A549 treated with ZK216348 at 1 μM for 4 hours (cell line): ENCODE data around the gene MNDA. TPM values are rescaled to one million over a fixed set of nuclear protein-coding genes. Genes with fewer than 3 reads are reported as not detected.

Source experiments
- total RNA-seq: library from RNA; stranded (reverse); fragments of 200-300 nt; extraction: Qiagen RNA extraction; gene quantifications from 5 replicates; pipeline ENCODE4 v1.2.3, GENCODE V29; 2022; ENCODE audit warnings: low read depth

Gene MNDA
- not detected in 5 replicates for total RNA-seq

DNA sequence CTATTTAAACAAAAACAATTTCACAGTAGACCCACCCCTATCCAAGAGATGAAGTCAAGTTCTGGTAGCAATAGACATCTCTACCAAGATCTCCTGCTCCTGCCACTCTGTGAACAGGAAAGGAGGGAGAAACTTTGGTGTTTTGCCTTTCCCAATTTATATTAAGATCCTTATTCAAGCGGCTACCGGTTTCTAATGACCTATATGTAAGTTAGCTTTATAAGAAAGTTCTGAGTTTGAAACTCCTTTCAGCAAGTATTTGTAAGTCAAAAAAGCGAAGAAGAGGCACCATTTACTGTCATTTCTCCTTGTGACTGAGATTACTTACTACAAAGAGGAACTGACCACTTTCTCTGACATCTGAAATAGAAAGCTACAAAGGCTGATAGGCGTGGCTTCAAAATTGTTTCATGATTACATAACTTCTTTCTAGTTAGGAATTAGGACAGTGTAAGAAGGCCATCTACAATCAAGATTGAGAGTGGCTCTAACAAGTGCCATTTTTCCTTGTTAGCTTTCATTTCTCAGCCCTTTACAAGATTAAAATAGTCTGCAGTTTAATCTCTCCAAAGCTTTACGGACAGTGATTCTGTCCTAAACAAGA lies at the start of gene MNDA:
Gene MNDA, plus strand, starts transcription at position 448 of the 604 bp plus-strand sequence. CDS start 10,803 bp downstream, outside the sequence.

Other genes with a start within 250 kb of the MNDA start
- not detected in 5 replicates for gene OR10Z1, start 226.1 kb upstream of the MNDA start, total RNA-seq
- gene SPTA1, start 144.6 kb upstream of the MNDA start, total RNA-seq, result not detected in 5 replicates
- gene OR6K2, start 130.7 kb upstream of the MNDA start, total RNA-seq, result not detected in 5 replicates
- gene OR6K3, start 110.6 kb upstream of the MNDA start, total RNA-seq, result not detected in 5 replicates
- gene OR6K6, start 76.6 kb upstream of the MNDA start, total RNA-seq, result not detected in 5 replicates
- gene OR6N1, start 59.2 kb upstream of the MNDA start, total RNA-seq, result not detected in 5 replicates
- not detected in 5 replicates for gene OR6N2, start 50.1 kb upstream of the MNDA start, total RNA-seq
- gene PYHIN1, start 100.2 kb downstream of the MNDA start, total RNA-seq, result not detected in 5 replicates
- gene IFI16, start 178.6 kb downstream of the MNDA start, total RNA-seq, result 2.2 to 5.4 TPM (median 4.5 TPM) in 5 replicates
- not detected in 5 replicates for gene AIM2, start 245.4 kb downstream of the MNDA start, total RNA-seq